Activated CD4-positive, alpha-beta T cell treated with anti-CD3 and anti-CD28 coated beads, Interleukin-2, amount 10 ng/mL, durations not matched to agents 7 days and 5 days (primary cell): ENCODE data around the gene LIN28B. TPM values are rescaled to one million over a fixed set of nuclear protein-coding genes. Genes with fewer than 3 reads are reported as not detected.
"Not testable (repeated sequence)": the region's sequence is repeated elsewhere in the genome, so short reads cannot be mapped to it uniquely, and the experiment has no call there.

Source experiments
- CTCF ChIA-PET: fragments of 350-600 bp; sonication (Branson Sonifier 250); formaldehyde crosslinking; loops from one replicate; lab custom pipeline; 2021; ENCODE audit warnings: antibody characterized with exemption; lab: Charles Lee
- POLR2A ChIA-PET: fragments of 350-600 bp; sonication (Branson Sonifier 250); formaldehyde crosslinking; loops from one replicate; lab custom pipeline; 2021; ENCODE audit warnings: antibody characterized with exemption; lab: Charles Lee
- DNase-seq: peaks from one replicate; pipeline ENCODE4 v3.0.0-alpha.2; 2020
- H3K27ac Mint-ChIP-seq: one replicate; pipeline ENCODE4 v1.8.0; 2021; ENCODE audit warnings: mild to moderate bottlenecking, moderate library complexity, mixed read lengths
- H3K27me3 Mint-ChIP-seq: one replicate; pipeline ENCODE4 v1.8.0; 2021; ENCODE audit warnings: mixed read lengths
- H3K36me3 Mint-ChIP-seq: one replicate; pipeline ENCODE4 v1.8.0; 2021; ENCODE audit warnings: low read depth, mixed read lengths
- H3K4me1 Mint-ChIP-seq: one replicate; pipeline ENCODE4 v1.8.0; 2021; ENCODE audit warnings: mixed read lengths
- H3K4me3 Mint-ChIP-seq: one replicate; pipeline ENCODE4 v1.8.0; 2021; ENCODE audit warnings: mild to moderate bottlenecking, moderate library complexity, mixed read lengths
- H3K9me3 Mint-ChIP-seq: one replicate; pipeline ENCODE4 v1.8.0; 2021; ENCODE audit warnings: mixed read lengths
- total RNA-seq, 2 experiments: library from RNA; stranded (reverse); gene quantifications; one replicate each; pipeline ENCODE4 v1.2.3, GENCODE V29; 2021

Gene LIN28B
- total RNA-seq, 2 experiments from 2014 or later: not detected

- POLR2A ChIA-PET: no interaction called here
- Mint-ChIP-seq H3K27ac (no peak overlapping the region), H3K36me3 (no peaks in the 10 kb centered on the region), H3K9me3 (no peaks in the 10 kb centered on the region), H3K4me1 (no peaks in the 10 kb centered on the region), H3K4me3 (no peak overlapping the region), H3K27me3 (peaks cover 2% of the 10 kb centered on the region)
- CTCF ChIA-PET: no interaction called here
- DNase-seq: no peak
Measured at GRCh38 chr6:104969108-104969507, 12.2 kb downstream of the LIN28B start.

GRCh38 chr6:104969785-104970581, 13.1 kb downstream of the LIN28B start:
- no peak for DNase-seq
- H3K4me1 Mint-ChIP-seq: no peaks in the 10 kb centered on the region
- ChIA-PET CTCF (no interaction called here), POLR2A (no interaction called here)
- H3K27me3 Mint-ChIP-seq: no peaks in the 10 kb centered on the region
- H3K36me3 Mint-ChIP-seq: no peaks in the 10 kb centered on the region
- no peaks in the 10 kb centered on the region for H3K9me3 Mint-ChIP-seq
- H3K4me3 Mint-ChIP-seq: no peak overlapping the region
- no peak overlapping the region for H3K27ac Mint-ChIP-seq

GRCh38 chr6:104973404-104973803, 16.5 kb downstream of the LIN28B start:
- H3K9me3 Mint-ChIP-seq: no peaks in the 10 kb centered on the region

GRCh38 chr6:104983296-104983695, 26.4 kb downstream of the LIN28B start:
- no peaks in the 10 kb centered on the region for H3K4me1 Mint-ChIP-seq
- CTCF ChIA-PET: no interaction called here
- no peaks in the 10 kb centered on the region for H3K9me3 Mint-ChIP-seq
- POLR2A ChIA-PET: no interaction called here
- no peaks in the 10 kb centered on the region for H3K36me3 Mint-ChIP-seq
- peaks cover 5% of the 10 kb centered on the region for H3K27me3 Mint-ChIP-seq
- no peak for DNase-seq
- no peak overlapping the region for H3K27ac Mint-ChIP-seq
- H3K4me3 Mint-ChIP-seq: no peak overlapping the region

More at GRCh38 chr6:104973404-104973803, 16.5 kb downstream of the LIN28B start:
- no peak overlapping the region for H3K27ac Mint-ChIP-seq
- H3K27me3 Mint-ChIP-seq: peaks cover 6% of the 10 kb centered on the region
- H3K36me3 Mint-ChIP-seq: no peaks in the 10 kb centered on the region
- H3K4me3 Mint-ChIP-seq: no peak overlapping the region
- POLR2A ChIA-PET: no interaction called here
- no peak for DNase-seq
- CTCF ChIA-PET: no interaction called here
- H3K4me1 Mint-ChIP-seq: no peaks in the 10 kb centered on the region

GRCh38 chr6:104983776-104984175, 26.9 kb downstream of the LIN28B start:
- Mint-ChIP-seq H3K36me3 (no peaks in the 10 kb centered on the region), H3K27ac (no peak overlapping the region), H3K27me3 (peaks cover 3% of the 10 kb centered on the region), H3K4me1 (no peaks in the 10 kb centered on the region), H3K4me3 (no peak overlapping the region), H3K9me3 (no peaks in the 10 kb centered on the region)
- POLR2A ChIA-PET: no interaction called here
- CTCF ChIA-PET: interaction anchor here (0.5 kb wide), 1 partner anchor 51 kb away, joined by 3 read pairs; no protein-coding TSS in a partner anchor
- DNase-seq: no peak

- Mint-ChIP-seq H3K4me3 (no peak overlapping the region), H3K27ac (no peak overlapping the region), H3K4me1 (no peaks in the 10 kb centered on the region), H3K9me3 (no peaks in the 10 kb centered on the region), H3K27me3 (peaks cover 3% of the 10 kb centered on the region), H3K36me3 (no peaks in the 10 kb centered on the region)
- no peak for DNase-seq
- POLR2A ChIA-PET: no interaction called here
- CTCF ChIA-PET: no interaction called here
Measured at GRCh38 chr6:104984831-104985230, 27.9 kb downstream of the LIN28B start.

GRCh38 chr6:104985875-104986274, 29.0 kb downstream of the LIN28B start:
- H3K36me3 Mint-ChIP-seq, H3K4me3 Mint-ChIP-seq, POLR2A ChIA-PET, DNase-seq, H3K27me3 Mint-ChIP-seq, H3K9me3 Mint-ChIP-seq, H3K27ac Mint-ChIP-seq, H3K4me1 Mint-ChIP-seq, CTCF ChIA-PET: not testable (repeated sequence)

GRCh38 chr6:104986625-104987024, 29.7 kb downstream of the LIN28B start:
- ChIA-PET CTCF (no interaction called here), POLR2A (no interaction called here)
- H3K4me1 Mint-ChIP-seq: no peaks in the 10 kb centered on the region
- H3K4me3 Mint-ChIP-seq: no peak overlapping the region
- H3K27ac Mint-ChIP-seq: no peak overlapping the region
- H3K9me3 Mint-ChIP-seq: no peaks in the 10 kb centered on the region
- DNase-seq: no peak
- H3K36me3 Mint-ChIP-seq: no peaks in the 10 kb centered on the region
- no peaks in the 10 kb centered on the region for H3K27me3 Mint-ChIP-seq

- POLR2A ChIA-PET: no interaction called here
- H3K27me3 Mint-ChIP-seq: no peaks in the 10 kb centered on the region
- DNase-seq: no peak
- H3K27ac Mint-ChIP-seq: no peak overlapping the region
- no peak overlapping the region for H3K4me3 Mint-ChIP-seq
- H3K9me3 Mint-ChIP-seq: no peaks in the 10 kb centered on the region
- H3K4me1 Mint-ChIP-seq: no peaks in the 10 kb centered on the region
- CTCF ChIA-PET: no interaction called here
- no peaks in the 10 kb centered on the region for H3K36me3 Mint-ChIP-seq
Measured at GRCh38 chr6:104987218-104987617, 30.3 kb downstream of the LIN28B start.

- H3K9me3 Mint-ChIP-seq: no peaks in the 10 kb centered on the region
- no peaks in the 10 kb centered on the region for H3K36me3 Mint-ChIP-seq
- CTCF ChIA-PET: no interaction called here
Measured at GRCh38 chr6:104990085-104990484, 33.2 kb downstream of the LIN28B start.

GRCh38 chr6:104991062-104991461, 34.2 kb downstream of the LIN28B start:
- H3K27me3 Mint-ChIP-seq, H3K4me3 Mint-ChIP-seq, CTCF ChIA-PET: not testable (repeated sequence)

More at GRCh38 chr6:104990085-104990484, 33.2 kb downstream of the LIN28B start:
- Mint-ChIP-seq H3K27me3 (no peaks in the 10 kb centered on the region), H3K4me1 (no peaks in the 10 kb centered on the region), H3K4me3 (no peak overlapping the region), H3K27ac (no peak overlapping the region)
- no peak for DNase-seq
- POLR2A ChIA-PET: no interaction called here

GRCh38 chr6:104993576-104993975, 36.7 kb downstream of the LIN28B start:
- CTCF ChIA-PET, POLR2A ChIA-PET, H3K9me3 Mint-ChIP-seq, H3K4me1 Mint-ChIP-seq, H3K27ac Mint-ChIP-seq, H3K4me3 Mint-ChIP-seq, DNase-seq, H3K27me3 Mint-ChIP-seq, H3K36me3 Mint-ChIP-seq: not testable (repeated sequence)

More at GRCh38 chr6:104991062-104991461, 34.2 kb downstream of the LIN28B start:
- DNase-seq, H3K9me3 Mint-ChIP-seq, H3K27ac Mint-ChIP-seq, POLR2A ChIA-PET, H3K36me3 Mint-ChIP-seq, H3K4me1 Mint-ChIP-seq: not testable (repeated sequence)

- Mint-ChIP-seq H3K27me3 (no peaks in the 10 kb centered on the region), H3K4me1 (no peaks in the 10 kb centered on the region), H3K4me3 (no peak overlapping the region), H3K9me3 (no peaks in the 10 kb centered on the region), H3K27ac (no peak overlapping the region), H3K36me3 (no peaks in the 10 kb centered on the region)
- CTCF ChIA-PET: no interaction called here
- no peak for DNase-seq
- POLR2A ChIA-PET: no interaction called here
Measured at GRCh38 chr6:104995989-104996617, 39.2 kb downstream of the LIN28B start.
